OCI-LY7 (cell line): Measurements from ENCODE around the gene PXDN. TPM values are rescaled to one million over a fixed set of nuclear protein-coding genes. Genes with fewer than 3 reads are reported as not detected.

Source experiments
- BruUV-seq: library from RNA; stranded (reverse); fragments of 400-500 nt; replicated peaks from 2 replicates; lab custom pipeline; 2021; lab: Mats Ljungman, UMichigan
- CTCF ChIA-PET: fragments of 300-600 bp; sonication (Branson Sonifier 250); formaldehyde crosslinking; loops from one replicate; lab custom pipeline; 2022; ENCODE audit warnings: antibody characterized with exemption; ENCODE audit not compliant: unreplicated experiment; lab: Charles Lee
- POLR2A ChIA-PET: fragments of 300-600 bp; sonication (Branson Sonifier 250); formaldehyde crosslinking; loops from one replicate; lab custom pipeline; 2022; ENCODE audit warnings: antibody characterized with exemption; lab: Charles Lee
- DNase-seq: peaks from one replicate; pipeline ENCODE4 v3.0.0-alpha.2; 2015; ENCODE audit warnings: low spot score
- H2AFZ ChIP-seq: fragments of 200-600 bp; sonication (generic), shearing (Covaris generic); 2 replicates; pipeline ENCODE4 v1.6.1; 2014; ENCODE audit warnings: mild to moderate bottlenecking, antibody characterized with exemption, low read length, moderate library complexity
- H3K27ac ChIP-seq: fragments of 200-600 bp; sonication (generic); 2 replicates; pipeline ENCODE4 v1.5.1; 2014; ENCODE audit warnings: mixed run types, low read depth, mild to moderate bottlenecking, moderate library complexity, low read length, inconsistent platforms; ENCODE audit not compliant: poor library complexity, severe bottlenecking
- H3K36me3 ChIP-seq: fragments of 200-600 bp; sonication (generic); 2 replicates; pipeline ENCODE4 v1.6.1; 2014; ENCODE audit warnings: mild to moderate bottlenecking, antibody characterized with exemption, low read length, moderate library complexity, mixed read lengths; ENCODE audit not compliant: insufficient read depth
- H3K4me1 ChIP-seq: fragments of 200-600 bp; sonication (generic); 2 replicates; pipeline ENCODE4 v1.5.1; 2014; ENCODE audit warnings: mild to moderate bottlenecking, low read length; ENCODE audit not compliant: insufficient read depth, poor library complexity, severe bottlenecking
- H3K4me2 ChIP-seq: fragments of 200-600 bp; sonication (generic); 2 replicates; pipeline ENCODE4 v1.6.1; 2014; ENCODE audit warnings: mild to moderate bottlenecking, low read length
- H3K4me3 ChIP-seq: fragments of 200-600 bp; sonication (generic); 2 replicates; pipeline ENCODE4 v1.5.1; 2014; ENCODE audit warnings: mild to moderate bottlenecking, low read depth, low read length; ENCODE audit not compliant: poor library complexity, severe bottlenecking
- H3K79me2 ChIP-seq: fragments of 200-600 bp; sonication (generic); 2 replicates; pipeline ENCODE4 v1.6.1; 2016; ENCODE audit warnings: low read depth, mild to moderate bottlenecking, low read length, moderate library complexity, mixed read lengths; ENCODE audit not compliant: insufficient read depth
- H3K9me2 ChIP-seq: fragments of 200-600 bp; sonication (generic); 2 replicates; pipeline ENCODE4 v1.6.1; 2016; ENCODE audit warnings: mild to moderate bottlenecking, low read length, mixed read lengths; ENCODE audit not compliant: insufficient read depth
- H3K9me3 ChIP-seq: fragments of 200-600 bp; sonication (generic); 2 replicates; pipeline ENCODE4 v1.6.1; 2014; ENCODE audit warnings: mild to moderate bottlenecking, mixed run types, low read length, mixed read lengths
- H4K20me1 ChIP-seq: fragments of 200-600 bp; sonication (generic); 2 replicates; pipeline ENCODE4 v1.6.1; 2014; ENCODE audit warnings: mild to moderate bottlenecking, antibody characterized with exemption, low read length, moderate library complexity, mixed read lengths; ENCODE audit not compliant: insufficient read depth
- EZH2phosphoT487 ChIP-seq: fragments of 200-600 bp; sonication (generic); IDR thresholded peaks from 2 replicates; pipeline ENCODE4 v1.6.1; 2018; ENCODE audit warnings: low read depth, borderline replicate concordance, mild to moderate bottlenecking, mixed run types, antibody characterized with exemption, low read length, moderate library complexity, mixed read lengths
- intact Hi-C: fragments of 100-400 bp; cut with micrococcal nuclease; formaldehyde crosslinking; loops from one replicate; pipeline ENCODE4 v1.10.0; 2022; ENCODE audit not compliant: unreplicated experiment
- total RNA-seq, 2 experiments: library from RNA; depleted of rRNA in 1 of 2; stranded (reverse); fragments of >200 nt in 1 of 2; shearing (Covaris generic) in 1 of 2; gene quantifications; 2 replicates each; pipeline ENCODE4 v1.2.3, GENCODE V29; 2014 to 2022
- TF ChIP-seq, protein P1 (sequence below): fragments of 200-600 bp; sonication (generic); conservative IDR thresholded peaks from 2 replicates; pipeline ENCODE4 v1.5.1; 2014; ENCODE audit warnings: mild to moderate bottlenecking, antibody characterized with exemption, low read length, moderate library complexity, mixed read lengths

PXDN gene
- total RNA-seq, 2 experiments from 2014 or later = not detected

DNA sequence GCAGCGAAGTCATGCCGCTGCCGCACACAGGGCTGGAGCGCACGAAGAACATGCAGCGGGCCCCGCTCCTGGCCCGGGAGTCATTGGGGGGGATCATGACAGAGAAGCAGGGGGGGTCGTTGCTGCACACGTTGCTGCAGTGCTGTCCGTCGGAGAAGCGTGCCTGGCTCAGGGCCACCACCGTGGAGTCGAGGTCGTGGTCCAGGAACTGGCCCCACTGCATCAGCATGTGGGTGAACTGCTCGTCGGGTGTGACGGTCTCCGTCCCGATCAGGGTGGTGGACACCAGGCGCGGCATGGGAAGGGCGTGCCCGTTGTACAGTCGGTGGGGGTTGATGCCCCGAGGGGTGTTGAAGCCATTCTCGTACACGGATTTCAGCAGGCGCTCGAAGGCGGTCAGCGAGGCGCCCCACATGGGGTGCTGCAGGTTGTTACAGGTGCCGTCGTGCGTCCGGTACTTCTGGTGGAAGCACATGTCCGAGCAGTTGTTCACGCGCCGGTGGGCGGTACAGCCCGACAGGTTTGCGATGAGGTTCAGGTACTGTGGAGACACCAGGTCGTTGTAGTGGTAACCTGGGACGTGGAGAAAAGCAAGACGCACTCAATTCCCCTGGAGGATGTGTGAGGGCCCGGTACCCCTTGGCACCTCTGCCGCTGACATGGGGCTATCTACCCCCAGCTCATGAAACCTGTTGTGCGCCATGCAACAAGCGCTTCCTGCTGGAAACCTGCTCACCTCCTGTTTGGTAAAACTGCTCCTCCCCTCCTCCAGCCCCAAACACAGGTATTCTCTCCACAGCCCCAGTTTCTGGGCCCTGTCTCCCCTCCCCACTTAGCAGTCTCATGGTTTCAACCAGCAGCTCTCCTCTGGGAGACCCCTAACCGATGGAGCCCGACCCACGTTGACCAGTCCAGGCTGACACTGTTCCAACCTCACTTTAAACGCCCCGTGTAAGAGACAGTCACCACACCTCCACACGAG lies 94.9 kb downstream of the PXDN start:
- no peaks in the 10 kb centered on the region for H4K20me1 ChIP-seq
- H3K4me2 ChIP-seq = no peak overlapping the region
- no peaks in the 10 kb centered on the region for H3K9me3 ChIP-seq
- no peak overlapping the region for H3K4me3 ChIP-seq
- BruUV-seq = no TSS peak
- H3K9me2 ChIP-seq = no peaks in the 10 kb centered on the region
- H3K4me1 ChIP-seq = no peaks in the 10 kb centered on the region
- ChIA-PET CTCF (no interaction called here), POLR2A (no interaction called here)
- intact Hi-C loops = no loop called here
- TF ChIP-seq, protein P1, sequence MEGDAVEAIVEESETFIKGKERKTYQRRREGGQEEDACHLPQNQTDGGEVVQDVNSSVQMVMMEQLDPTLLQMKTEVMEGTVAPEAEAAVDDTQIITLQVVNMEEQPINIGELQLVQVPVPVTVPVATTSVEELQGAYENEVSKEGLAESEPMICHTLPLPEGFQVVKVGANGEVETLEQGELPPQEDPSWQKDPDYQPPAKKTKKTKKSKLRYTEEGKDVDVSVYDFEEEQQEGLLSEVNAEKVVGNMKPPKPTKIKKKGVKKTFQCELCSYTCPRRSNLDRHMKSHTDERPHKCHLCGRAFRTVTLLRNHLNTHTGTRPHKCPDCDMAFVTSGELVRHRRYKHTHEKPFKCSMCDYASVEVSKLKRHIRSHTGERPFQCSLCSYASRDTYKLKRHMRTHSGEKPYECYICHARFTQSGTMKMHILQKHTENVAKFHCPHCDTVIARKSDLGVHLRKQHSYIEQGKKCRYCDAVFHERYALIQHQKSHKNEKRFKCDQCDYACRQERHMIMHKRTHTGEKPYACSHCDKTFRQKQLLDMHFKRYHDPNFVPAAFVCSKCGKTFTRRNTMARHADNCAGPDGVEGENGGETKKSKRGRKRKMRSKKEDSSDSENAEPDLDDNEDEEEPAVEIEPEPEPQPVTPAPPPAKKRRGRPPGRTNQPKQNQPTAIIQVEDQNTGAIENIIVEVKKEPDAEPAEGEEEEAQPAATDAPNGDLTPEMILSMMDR = no peak
- no peak for TF ChIP-seq EZH2phosphoT487
- no peak for DNase-seq
- no peaks in the 10 kb centered on the region for H3K36me3 ChIP-seq
- no peaks in the 10 kb centered on the region for H3K79me2 ChIP-seq
- no peak overlapping the region for H3K27ac ChIP-seq
- H2AFZ ChIP-seq = no peak overlapping the region

DNA sequence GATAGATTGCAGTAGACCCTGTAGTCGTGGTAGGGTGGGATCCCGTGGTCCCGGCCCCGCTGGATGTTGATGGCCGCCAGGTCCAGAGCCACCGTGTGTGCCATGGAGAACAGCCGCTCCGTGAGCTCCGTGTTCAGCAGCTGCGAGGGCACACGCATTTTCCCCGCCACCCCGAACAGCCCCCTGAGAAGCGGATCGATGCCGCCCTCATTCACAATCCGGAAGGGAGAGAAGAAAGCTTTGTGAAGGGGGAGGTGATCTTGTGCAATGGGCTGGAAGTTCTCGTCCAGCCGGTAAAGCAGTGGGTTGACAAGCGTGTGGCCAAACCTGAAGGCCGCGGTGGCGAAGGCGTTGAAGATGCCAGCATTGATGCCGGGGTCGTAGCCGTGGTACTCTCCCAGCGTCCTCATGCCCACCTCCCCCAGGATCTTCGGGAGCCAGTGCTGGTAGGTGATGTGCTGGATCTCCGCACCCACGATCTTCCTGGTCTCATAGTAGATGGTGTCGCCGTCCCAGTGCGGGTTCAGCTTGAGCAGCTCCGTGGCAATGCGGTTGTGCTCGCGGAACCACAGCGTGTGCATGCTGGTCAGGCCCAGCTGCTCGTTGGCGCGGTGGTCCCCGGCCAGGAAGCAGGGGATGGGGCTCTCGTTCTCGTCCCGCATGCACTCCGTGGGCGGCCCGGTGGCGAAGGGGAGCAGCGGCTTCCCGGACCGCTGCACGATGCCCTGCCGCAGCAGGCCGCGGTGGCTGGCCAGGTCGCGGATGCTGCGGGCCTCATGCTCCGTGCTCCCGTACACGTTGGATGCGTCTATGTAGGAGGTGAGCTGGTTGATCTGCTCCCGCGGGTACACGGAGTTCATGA lies 95.8 kb downstream of the PXDN start:
- Histone ChIP-seq H3K9me3 (no peaks in the 10 kb centered on the region), H3K4me3 (no peak overlapping the region), H3K36me3 (no peaks in the 10 kb centered on the region), H2AFZ (no peak overlapping the region), H3K27ac (no peak overlapping the region), H3K9me2 (no peaks in the 10 kb centered on the region), H4K20me1 (no peaks in the 10 kb centered on the region), H3K4me2 (no peak overlapping the region), H3K79me2 (no peaks in the 10 kb centered on the region), H3K4me1 (no peaks in the 10 kb centered on the region)
- DNase-seq = no peak
- intact Hi-C loops = no loop called here
- ChIA-PET CTCF (no interaction called here), POLR2A (interaction anchor here (0.5 kb wide), 1 partner anchor 20 kb away, joined by 3 read pairs; no protein-coding TSS in a partner anchor)
- BruUV-seq = no TSS peak
- no peak for TF ChIP-seq EZH2phosphoT487
- TF ChIP-seq, protein P1 = no peak
